ENCODE measurements around the gene ABCA6. TPM values are rescaled to one million over a fixed set of nuclear protein-coding genes. Genes with fewer than 3 reads are reported as not detected.

Gene ABCA6
- total and polyA plus RNA-seq, 9 of the 15 experiments (the other 6 are each of a cell fraction or from before 2014, with no cell fraction given), result 0.06 to 0.73 (median 0.15) TPM

- no peak for TF ChIP-seq SIN3A (IDR thresholded peaks at IDR 0.05; ENCODE audit: borderline replicate concordance in 2 of 2, control insufficient read depth in 1 of 2, low read depth in 2 of 2, low read length in 2 of 2)
- no peak for TF ChIP-seq ZNF12 (CRISPR knock-in tag; IDR thresholded peaks at IDR 0.05)
- TF ChIP-seq ASH1L (IDR thresholded peaks at IDR 0.05; ENCODE audit: borderline replicate concordance, low read depth, partially characterized antibody), result no peak
- TF ChIP-seq GTF2E2 (tag; IDR thresholded peaks at IDR 0.05), result no peak
- peak; percentile 91 for TF ChIP-seq RFX1 (IDR thresholded peaks at IDR 0.05)
- no peak for TF ChIP-seq ZNF512 (tag; IDR thresholded peaks at IDR 0.05)
- no peak for TF ChIP-seq HSF4 (CRISPR knock-in tag; IDR thresholded peaks at IDR 0.05; ENCODE audit: borderline replicate concordance)
- no peak for TF ChIP-seq TFAM (CRISPR knock-in tag; conservative IDR thresholded peaks at IDR 0.05)
- TF ChIP-seq EGR1 (conservative IDR thresholded peaks at IDR 0.05), result no peak
- peak; percentile 80; the same call in 1 of the 2 replicates for TF ChIP-seq CTBP1 (IDR thresholded peaks at IDR 0.05; ENCODE audit: borderline replicate concordance)
- TF ChIP-seq SMARCB1 (IDR thresholded peaks at IDR 0.05; ENCODE audit: insufficient read length, low read depth), result peak; percentile 31
- peak; percentile 90 for TF ChIP-seq LEF1 (IDR thresholded peaks at IDR 0.05)
- TF ChIP-seq HCFC1 (IDR thresholded peaks at IDR 0.05; ENCODE audit: low read depth, low read length), result no peak
- TF ChIP-seq USF2 (CRISPR knock-in tag; IDR thresholded peaks at IDR 0.05), result no peak
- peak; percentile 71; the same call in 1 of the 2 replicates for TF ChIP-seq MXI1 (IDR thresholded peaks at IDR 0.05; ENCODE audit: low read depth, low read length)
- TF ChIP-seq ZNF589 (CRISPR knock-in tag; IDR thresholded peaks at IDR 0.05; ENCODE audit: low read depth), result 0 out of 2 replicates have a peak, but pooled peaks have one; percentile 46
- no peak for TF ChIP-seq BCOR (IDR thresholded peaks at IDR 0.05)
- TF ChIP-seq ZC3H4 (CRISPR knock-in tag; IDR thresholded peaks at IDR 0.05; ENCODE audit: borderline replicate concordance), result no peak
- TF ChIP-seq HNRNPH1 (optimal IDR thresholded peaks at IDR 0.05; ENCODE audit: low read depth, low read length), result no peak
- TF ChIP-seq FUS (optimal IDR thresholded peaks at IDR 0.05; ENCODE audit: low read depth, low read length), result no peak
- no peak; the same call in 1 of the 2 replicates for TF ChIP-seq ETV5 (CRISPR knock-in tag; IDR thresholded peaks at IDR 0.05; ENCODE audit: low read depth)
- no peak for TF ChIP-seq SETDB1 (IDR thresholded peaks at IDR 0.05; ENCODE audit: low read length)
- peak; percentile 51; the same call in 1 of the 2 replicates for TF ChIP-seq HES1 (IDR thresholded peaks at IDR 0.05; ENCODE audit: low read depth)
- no peak for TF ChIP-seq ZNF655 (CRISPR knock-in tag; IDR thresholded peaks at IDR 0.05)
- no peak for TF ChIP-seq ZNF668 (CRISPR knock-in tag; IDR thresholded peaks at IDR 0.05)
Measured at GRCh38 chr17:69103557-69104233, 38.0 kb downstream of the ABCA6 start (continued).

Data from K562 (cell line).